Measurements from ENCODE around the gene CEBPG.

CEBPG gene

DNA sequence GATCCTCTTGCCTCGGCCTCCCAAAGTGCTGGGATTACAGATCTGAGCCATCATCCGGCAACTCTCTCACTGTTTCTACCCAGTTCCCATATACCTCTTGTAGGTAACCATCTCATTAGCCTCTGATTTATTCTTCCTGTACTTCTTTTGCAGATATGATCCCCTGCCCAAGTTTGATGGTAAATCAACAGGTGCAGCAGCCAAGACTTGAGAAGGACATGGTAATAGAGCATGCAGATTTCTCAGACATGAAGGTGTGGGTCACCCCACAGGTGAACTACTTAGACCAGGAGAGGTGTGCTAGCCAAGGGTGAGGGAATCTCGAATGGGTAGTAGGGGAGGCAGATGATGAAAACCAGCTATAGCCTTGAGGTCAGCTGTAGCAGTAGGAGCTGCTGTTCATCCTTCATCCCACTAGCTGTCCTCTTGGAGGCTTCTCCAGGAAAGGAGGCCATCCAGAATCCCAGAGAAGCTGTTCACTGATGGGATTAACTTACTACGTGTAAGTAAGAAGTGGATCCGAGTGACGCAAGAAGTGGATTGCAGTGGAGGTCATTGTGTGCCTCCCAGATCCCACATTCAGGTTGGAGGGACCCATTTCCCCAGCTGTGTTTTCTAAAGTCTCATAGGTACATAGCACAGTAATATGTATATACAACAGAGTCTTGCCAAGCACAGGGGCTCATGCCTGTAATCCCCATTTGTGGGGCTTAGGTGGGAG lies 10.8 kb upstream of the CEBPG start:
- TF ChIP-seq, protein P1, sequence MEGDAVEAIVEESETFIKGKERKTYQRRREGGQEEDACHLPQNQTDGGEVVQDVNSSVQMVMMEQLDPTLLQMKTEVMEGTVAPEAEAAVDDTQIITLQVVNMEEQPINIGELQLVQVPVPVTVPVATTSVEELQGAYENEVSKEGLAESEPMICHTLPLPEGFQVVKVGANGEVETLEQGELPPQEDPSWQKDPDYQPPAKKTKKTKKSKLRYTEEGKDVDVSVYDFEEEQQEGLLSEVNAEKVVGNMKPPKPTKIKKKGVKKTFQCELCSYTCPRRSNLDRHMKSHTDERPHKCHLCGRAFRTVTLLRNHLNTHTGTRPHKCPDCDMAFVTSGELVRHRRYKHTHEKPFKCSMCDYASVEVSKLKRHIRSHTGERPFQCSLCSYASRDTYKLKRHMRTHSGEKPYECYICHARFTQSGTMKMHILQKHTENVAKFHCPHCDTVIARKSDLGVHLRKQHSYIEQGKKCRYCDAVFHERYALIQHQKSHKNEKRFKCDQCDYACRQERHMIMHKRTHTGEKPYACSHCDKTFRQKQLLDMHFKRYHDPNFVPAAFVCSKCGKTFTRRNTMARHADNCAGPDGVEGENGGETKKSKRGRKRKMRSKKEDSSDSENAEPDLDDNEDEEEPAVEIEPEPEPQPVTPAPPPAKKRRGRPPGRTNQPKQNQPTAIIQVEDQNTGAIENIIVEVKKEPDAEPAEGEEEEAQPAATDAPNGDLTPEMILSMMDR (IDR thresholded peaks at IDR 0.05; ENCODE audit: borderline replicate concordance, insufficient read depth, low read depth, low read length) = no peak
- H3K4me3 ChIP-seq (ENCODE audit: low read depth, low read length) = no peak overlapping the region

DNA sequence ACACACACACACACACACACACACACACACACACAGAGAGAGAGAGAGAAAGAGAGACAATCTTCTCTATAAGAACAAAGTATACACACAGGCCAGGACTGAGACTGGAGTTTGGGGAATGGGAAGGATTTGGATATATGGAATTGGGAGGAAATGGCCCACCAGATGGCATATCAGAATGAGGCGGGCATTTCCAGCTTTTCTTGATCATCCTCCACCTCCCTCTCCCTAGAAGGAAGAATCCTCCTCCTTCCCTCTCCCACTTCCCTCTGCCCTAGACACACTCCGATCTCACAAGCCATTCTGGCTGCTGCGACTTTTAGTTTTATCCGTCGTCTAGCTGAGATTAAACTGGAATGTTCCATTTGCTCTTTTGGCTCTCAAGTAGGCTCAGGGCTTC lies 10.0 kb upstream of the CEBPG start:
- H3K4me3 ChIP-seq (ENCODE audit: low read depth, low read length) = no peak overlapping the region
- TF ChIP-seq, protein P1 (IDR thresholded peaks at IDR 0.05; ENCODE audit: borderline replicate concordance, insufficient read depth, low read depth, low read length) = no peak

DNA sequence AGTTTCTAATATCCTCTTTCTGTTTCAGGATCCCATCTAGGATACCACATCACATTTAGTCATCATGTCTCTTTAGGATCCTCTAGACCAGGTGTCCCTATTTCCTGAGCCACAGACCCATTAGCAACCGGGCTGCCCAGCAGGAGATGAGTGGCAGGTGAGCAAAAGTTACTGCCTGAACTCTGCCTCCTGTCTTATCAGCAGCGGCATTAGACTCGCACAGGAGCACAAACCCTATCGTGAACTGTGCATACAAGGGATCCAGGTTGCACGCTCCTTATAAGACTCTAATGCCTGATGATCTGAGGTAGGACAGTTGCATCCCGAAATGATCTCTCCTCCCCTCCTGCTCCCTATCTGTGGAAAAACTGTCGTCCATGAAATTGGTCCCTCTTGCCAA lies 7.8 kb upstream of the CEBPG start:
- TF ChIP-seq, protein P1 (IDR thresholded peaks at IDR 0.05; ENCODE audit: borderline replicate concordance, insufficient read depth, low read depth, low read length) = no peak

DNA sequence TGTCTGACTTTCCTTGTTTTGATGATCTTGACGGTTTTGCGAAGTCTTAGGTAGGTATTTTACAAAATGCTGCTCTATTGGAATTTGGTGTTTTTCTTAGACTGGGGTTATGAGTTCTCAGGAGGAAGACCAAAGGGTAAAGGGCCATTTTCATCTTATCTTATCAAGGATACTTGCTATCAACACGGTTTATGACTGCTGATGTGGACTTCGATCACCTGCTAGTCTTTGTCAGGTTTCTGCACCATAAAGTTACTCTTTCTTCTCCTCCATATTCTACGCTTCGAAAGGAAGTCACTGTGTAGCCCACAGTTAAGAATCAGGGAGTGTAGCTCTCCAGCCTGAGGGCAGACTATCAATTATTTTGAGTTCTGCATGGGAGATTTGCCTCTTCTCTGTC lies 7.4 kb upstream of the CEBPG start:
- TF ChIP-seq, protein P1 (IDR thresholded peaks at IDR 0.05; ENCODE audit: borderline replicate concordance, insufficient read depth, low read depth, low read length) = no peak

More for the DNA sequence above, 7.8 kb upstream of the CEBPG start:
- no peak overlapping the region for H3K4me3 ChIP-seq (ENCODE audit: low read depth, low read length)

DNA sequence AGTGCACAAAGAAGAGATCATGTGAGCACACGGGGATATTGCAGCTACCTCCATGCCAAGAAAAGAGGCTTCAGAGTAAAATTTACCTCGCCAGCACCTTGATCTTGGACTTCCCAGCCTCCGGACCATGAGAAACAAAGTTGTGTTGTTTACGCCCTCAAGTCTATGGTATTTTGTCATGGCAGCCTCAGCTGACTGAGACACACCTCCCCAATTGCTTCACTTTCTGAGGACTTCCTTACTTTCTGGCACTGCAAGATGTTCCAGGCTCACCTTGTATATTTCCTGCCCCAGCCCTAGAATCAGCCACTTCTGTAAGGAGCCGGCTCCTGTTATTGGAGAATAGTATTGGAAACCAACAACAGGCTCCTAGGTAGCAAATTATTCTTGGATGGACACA lies 6.6 kb upstream of the CEBPG start:
- TF ChIP-seq, protein P1 (IDR thresholded peaks at IDR 0.05; ENCODE audit: borderline replicate concordance, insufficient read depth, low read depth, low read length) = no peak
- no peak overlapping the region for H3K4me3 ChIP-seq (ENCODE audit: low read depth, low read length)

More for the DNA sequence above, 7.4 kb upstream of the CEBPG start:
- no peak overlapping the region for H3K4me3 ChIP-seq (ENCODE audit: low read depth, low read length)

DNA sequence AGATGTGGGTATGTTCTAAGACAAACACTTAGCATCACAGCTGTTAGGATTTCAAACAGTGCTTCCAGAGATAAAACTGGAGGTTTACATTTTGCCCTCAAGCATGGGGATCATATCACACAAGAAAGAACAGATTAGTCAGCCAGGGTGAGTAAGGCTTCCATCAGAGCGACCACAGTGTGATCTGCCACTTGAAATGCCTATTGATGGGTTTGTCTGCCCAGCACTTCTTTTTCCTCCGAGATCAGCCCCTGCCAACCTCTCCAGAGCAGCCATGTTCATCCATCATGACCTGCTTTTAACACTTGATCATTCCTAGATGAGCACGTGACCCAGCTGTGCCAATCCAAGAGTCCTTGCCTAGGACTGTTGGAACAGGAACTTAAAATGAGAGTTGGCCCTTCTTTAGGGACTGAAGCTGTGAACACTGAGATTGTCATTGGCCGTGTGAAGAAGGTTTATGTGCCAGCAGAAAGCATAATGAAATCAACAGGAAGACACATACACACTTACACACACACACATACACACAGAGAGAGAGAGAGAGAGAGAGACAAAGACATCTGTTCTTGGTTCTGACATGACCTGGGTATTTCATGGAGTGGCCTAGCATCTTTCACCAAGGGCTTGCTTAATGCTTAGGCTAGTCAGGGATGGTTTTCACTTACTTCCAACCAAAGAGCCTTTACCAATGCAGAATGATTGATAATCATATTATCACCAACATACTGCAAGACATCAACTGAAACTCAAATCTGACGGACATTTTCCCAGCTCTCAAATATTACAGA lies 5.2 kb upstream of the CEBPG start:
- TF ChIP-seq, protein P1 (IDR thresholded peaks at IDR 0.05; ENCODE audit: borderline replicate concordance, insufficient read depth, low read depth, low read length) = no peak

More for the DNA sequence above, 5.2 kb upstream of the CEBPG start:
- no peak overlapping the region for H3K4me3 ChIP-seq (ENCODE audit: low read depth, low read length)
